Endothelial cell of umbilical vein (primary cell): ENCODE measurements around the gene CXCL13. TPM values are rescaled to one million over a fixed set of nuclear protein-coding genes. Genes with fewer than 3 reads are reported as not detected.

Source experiments
- BruUV-seq: library from RNA; stranded (reverse); fragments of 400-500 nt; replicated peaks from 2 replicates; lab custom pipeline; 2021; lab: Mats Ljungman, UMichigan
- CTCF ChIA-PET: fragments of 300-600, 350-600 bp; sonication (Branson Sonifier 250); formaldehyde crosslinking; loops from one replicate; lab custom pipeline; 2021; ENCODE audit warnings: antibody characterized with exemption, inconsistent platforms; lab: Charles Lee
- POLR2A ChIA-PET: fragments of 300-600, 350-600 bp; sonication (Branson Sonifier 250); formaldehyde crosslinking; loops from one replicate; lab custom pipeline; 2021; ENCODE audit warnings: antibody characterized with exemption, inconsistent platforms; lab: Charles Lee
- DNase-seq: peaks from one replicate; pipeline ENCODE4 v3.0.0-alpha.2; 2011; ENCODE audit warnings: low read depth, low spot score
- FAIRE-seq: peaks from 2 replicates; lab custom pipeline; 2011; peaks lifted over from hg19 to GRCh38; lab: Jason Lieb, UNC
- H2AFZ ChIP-seq: 2 replicates; pipeline ENCODE4 v1.6.0; 2012; ENCODE audit warnings: low read depth, low read length, control low read depth, inconsistent platforms
- H3K27ac ChIP-seq: 2 replicates; pipeline ENCODE4 v1.5.1; 2011; ENCODE audit warnings: low read depth, mild to moderate bottlenecking, control low read depth, low read length, moderate library complexity; ENCODE audit not compliant: insufficient read depth
- H3K27me3 ChIP-seq, 2 experiments: 2 replicates each; pipeline versions ENCODE4 v1.6.0 to v1.6.1; 2011; ENCODE audit warnings: low read length in 2 of 2, mixed read lengths in 1 of 2; ENCODE audit not compliant: control insufficient read depth in 2 of 2, insufficient read depth in 2 of 2
- H3K36me3 ChIP-seq, 2 experiments: 2 replicates in 1 of 2; 3 replicates in 1 of 2; pipeline ENCODE4 v1.5.1; 2011; ENCODE audit warnings: low read length in 2 of 2, mild to moderate bottlenecking in 1 of 2, moderate library complexity in 1 of 2; ENCODE audit not compliant: control insufficient read depth in 2 of 2, insufficient read depth in 2 of 2; ENCODE audit errors: extremely low read depth in 1 of 2
- H3K4me1 ChIP-seq: 3 replicates; pipeline ENCODE4 v1.5.1; 2011; ENCODE audit warnings: mild to moderate bottlenecking, low read length; ENCODE audit not compliant: control insufficient read depth, insufficient read depth; ENCODE audit errors: extremely low read depth
- H3K4me2 ChIP-seq: 2 replicates; pipeline ENCODE4 v1.6.1; 2011; ENCODE audit warnings: low read length, control low read depth, mixed read lengths; ENCODE audit not compliant: insufficient read depth
- H3K4me3 ChIP-seq, 3 experiments: fragments of 200-600 bp in 1 of 3; sonication (generic), shearing (Covaris generic) in 1 of 3; replicated peaks in 1 of 3; 2 replicates each; pipeline ENCODE4 v1.5.1; 2011 to 2016; ENCODE audit warnings: control low read depth in 3 of 3, low read length in 3 of 3, mild to moderate bottlenecking in 2 of 3, inconsistent platforms in 1 of 3, low read depth in 1 of 3, moderate library complexity in 1 of 3; ENCODE audit not compliant: insufficient read depth in 1 of 3
- H3K79me2 ChIP-seq: 2 replicates; pipeline ENCODE4 v1.6.0; 2012; ENCODE audit warnings: low read length, inconsistent platforms; ENCODE audit not compliant: control insufficient read depth, insufficient read depth
- H3K9ac ChIP-seq: replicated peaks from 2 replicates; pipeline ENCODE3; 2011; ENCODE audit warnings: low read length, control low read depth; ENCODE audit not compliant: insufficient read depth; ENCODE audit errors: extremely low read depth
- H3K9me1 ChIP-seq: replicated peaks from 3 replicates; pipeline ENCODE4 v1.6.0; 2011; ENCODE audit warnings: mild to moderate bottlenecking, low read length; ENCODE audit not compliant: control insufficient read depth, insufficient read depth; ENCODE audit errors: extremely low read depth
- H3K9me3 ChIP-seq: replicated peaks from 2 replicates; pipeline ENCODE4 v1.5.1; 2012; ENCODE audit warnings: low read length, inconsistent platforms; ENCODE audit not compliant: control insufficient read depth, insufficient read depth
- H4K20me1 ChIP-seq: replicated peaks from 2 replicates; pipeline ENCODE3; 2011; ENCODE audit warnings: mild to moderate bottlenecking, low read length; ENCODE audit not compliant: control insufficient read depth, insufficient read depth; ENCODE audit errors: extremely low read depth
- EZH2 ChIP-seq: IDR thresholded peaks from 2 replicates; pipeline ENCODE4 v1.6.1; 2012; ENCODE audit warnings: borderline replicate concordance, low read depth, mild to moderate bottlenecking, moderate library complexity, low read length, inconsistent platforms; ENCODE audit not compliant: severe bottlenecking
- FOS ChIP-seq: IDR thresholded peaks from 2 replicates; pipeline ENCODE4 v1.6.1; 2011; ENCODE audit warnings: mild to moderate bottlenecking, low read length, moderate library complexity, borderline replicate concordance; ENCODE audit not compliant: insufficient read depth
- GATA2 ChIP-seq: IDR thresholded peaks from 2 replicates; pipeline ENCODE4 v1.7.0; 2011; ENCODE audit warnings: low read depth, mild to moderate bottlenecking, moderate library complexity, mixed read lengths, low read length; ENCODE audit not compliant: insufficient read length, insufficient read depth
- JUN ChIP-seq: IDR thresholded peaks from 2 replicates; pipeline ENCODE4 v1.6.1; 2011; ENCODE audit warnings: borderline replicate concordance, low read depth; ENCODE audit not compliant: insufficient read length, insufficient read depth
- MYC ChIP-seq: IDR thresholded peaks from one replicate; pipeline ENCODE4 v1.6.1; 2011; ENCODE audit warnings: mild to moderate bottlenecking, low read depth, low read length
- POLR2A ChIP-seq: IDR thresholded peaks from 2 replicates; pipeline ENCODE4 v1.6.1; 2012; ENCODE audit warnings: low read depth, mild to moderate bottlenecking, control low read depth, low read length
- POLR2AphosphoS5 ChIP-seq: IDR thresholded peaks from 2 replicates; pipeline ENCODE4 v1.6.1; 2012; ENCODE audit warnings: low read depth, mild to moderate bottlenecking, control low read depth, low read length, moderate library complexity; ENCODE audit not compliant: insufficient read depth
- dilution Hi-C: fragments of 300-500 bp; cut with MboI; formaldehyde crosslinking; loops from one replicate; pipeline ENCODE4 v1.15.0; 2019; ENCODE audit warnings: low sequenced_read_pairs; ENCODE audit not compliant: extremely low pct_ligation_motif_present
- intact Hi-C: fragments of 100-400 bp; cut with micrococcal nuclease; formaldehyde crosslinking; loops from one replicate; pipeline ENCODE4 v1.10.0; 2022
- polyA plus RNA-seq, 4 experiments: library from polyadenylated mRNA; depleted of rRNA in 3 of 4; stranded (reverse) in 3 of 4; unstranded in 1 of 4; fragments of >200 nt; gene quantifications; 2 replicates each; pipeline versions ENCODE4 v1.2.1 to v1.2.3, GENCODE V29; 2011 to 2012; ENCODE audit warnings: missing spikeins in 1 of 4
- total RNA-seq: library from RNA; stranded (reverse); gene quantifications from 2 replicates; pipeline ENCODE4 v1.2.3, GENCODE V29; 2021
- TF ChIP-seq, protein P1 (sequence below), 2 donors: IDR thresholded peaks; 1 replicate in 1 of 2; 2 replicates in 1 of 2; pipeline ENCODE4 v1.5.1; 2011; ENCODE audit warnings: low read length in 2 of 2, mild to moderate bottlenecking in 2 of 2, moderate library complexity in 2 of 2, control low read depth in 1 of 2, inconsistent platforms in 1 of 2, low read depth in 1 of 2; ENCODE audit not compliant: insufficient read depth in 1 of 2; ENCODE audit errors: extremely low read depth in 1 of 2
- TF ChIP-seq, protein P2 (sequence below): IDR thresholded peaks from 2 replicates; pipeline ENCODE4 v1.6.1; 2011; ENCODE audit not compliant: insufficient read depth, insufficient read length

CXCL13 gene
- total and polyA plus RNA-seq, 2 donors (not counting 3 experiments of a cell fraction or from before 2014, with no cell fraction given), result not detected

DNA sequence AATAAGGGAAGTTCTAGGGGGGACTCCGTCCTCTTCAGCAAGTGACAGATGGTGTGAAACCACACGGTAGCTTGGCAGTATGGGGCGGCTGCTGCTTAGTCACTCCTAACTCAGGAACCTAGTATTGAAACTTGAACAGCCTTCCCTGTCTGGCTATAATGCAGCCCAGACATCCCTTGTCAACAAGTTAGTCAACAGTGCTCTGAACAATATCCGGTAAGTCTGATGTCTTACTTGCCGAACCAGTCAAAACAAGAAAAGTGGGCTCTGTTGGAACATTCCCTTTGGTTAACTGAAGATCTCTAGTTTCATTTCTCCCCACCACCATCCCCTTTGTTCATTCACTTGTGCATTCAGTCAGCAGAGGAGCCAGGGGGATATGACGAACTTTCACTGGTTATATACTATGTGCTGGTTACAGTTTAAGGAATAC is 18.7 kb upstream of the CXCL13 start:
- POLR2A ChIA-PET, result no interaction called here
- no peaks in the 10 kb centered on the region for H4K20me1 ChIP-seq

More for the DNA sequence above, 18.7 kb upstream of the CXCL13 start:
- FAIRE-seq, result no peak
- Histone ChIP-seq H3K4me2 (no peak overlapping the region), H3K4me3 (no peak overlapping the region), H3K9me1 (no peaks in the 10 kb centered on the region), H3K27ac (no peak overlapping the region), H2AFZ (no peak overlapping the region), H3K4me1 (no peaks in the 10 kb centered on the region), H3K9ac (no peak overlapping the region), H3K9me3 (no peaks in the 10 kb centered on the region), H3K36me3 (no peaks in the 10 kb centered on the region), H3K79me2 (no peaks in the 10 kb centered on the region), H3K27me3 (no peaks in the 10 kb centered on the region)
- dilution Hi-C loops (no loop called here), intact Hi-C loops (no loop called here)
- TF ChIP-seq JUN (no peak), EZH2 (no peak), GATA2 (no peak), FOS (no peak), MYC (no peak), POLR2A (no peak), POLR2AphosphoS5 (no peak)
- TF ChIP-seq, protein P1, sequence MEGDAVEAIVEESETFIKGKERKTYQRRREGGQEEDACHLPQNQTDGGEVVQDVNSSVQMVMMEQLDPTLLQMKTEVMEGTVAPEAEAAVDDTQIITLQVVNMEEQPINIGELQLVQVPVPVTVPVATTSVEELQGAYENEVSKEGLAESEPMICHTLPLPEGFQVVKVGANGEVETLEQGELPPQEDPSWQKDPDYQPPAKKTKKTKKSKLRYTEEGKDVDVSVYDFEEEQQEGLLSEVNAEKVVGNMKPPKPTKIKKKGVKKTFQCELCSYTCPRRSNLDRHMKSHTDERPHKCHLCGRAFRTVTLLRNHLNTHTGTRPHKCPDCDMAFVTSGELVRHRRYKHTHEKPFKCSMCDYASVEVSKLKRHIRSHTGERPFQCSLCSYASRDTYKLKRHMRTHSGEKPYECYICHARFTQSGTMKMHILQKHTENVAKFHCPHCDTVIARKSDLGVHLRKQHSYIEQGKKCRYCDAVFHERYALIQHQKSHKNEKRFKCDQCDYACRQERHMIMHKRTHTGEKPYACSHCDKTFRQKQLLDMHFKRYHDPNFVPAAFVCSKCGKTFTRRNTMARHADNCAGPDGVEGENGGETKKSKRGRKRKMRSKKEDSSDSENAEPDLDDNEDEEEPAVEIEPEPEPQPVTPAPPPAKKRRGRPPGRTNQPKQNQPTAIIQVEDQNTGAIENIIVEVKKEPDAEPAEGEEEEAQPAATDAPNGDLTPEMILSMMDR (IDR thresholded peaks at IDR 0.05; ENCODE audit: extremely low read depth in 1 of 2, insufficient read depth in 1 of 2, low read depth in 1 of 2, low read length in 2 of 2), result no peak
- TF ChIP-seq, protein P2, sequence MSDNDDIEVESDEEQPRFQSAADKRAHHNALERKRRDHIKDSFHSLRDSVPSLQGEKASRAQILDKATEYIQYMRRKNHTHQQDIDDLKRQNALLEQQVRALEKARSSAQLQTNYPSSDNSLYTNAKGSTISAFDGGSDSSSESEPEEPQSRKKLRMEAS, result no peak
- no peak for DNase-seq
- CTCF ChIA-PET, result interaction anchor here (0.8 kb wide), 1 partner anchor 14 kb away, joined by 3 read pairs; no protein-coding TSS in a partner anchor
- BruUV-seq, result no TSS peak
